Endodermal cell (in vitro differentiated cells): Measurements from ENCODE around the gene ATP6V0B. TPM values are rescaled to one million over a fixed set of nuclear protein-coding genes. Genes with fewer than 3 reads are reported as not detected.

Experiments used
- DNase-seq: peaks from one replicate; pipeline ENCODE4 v3.0.0-alpha.2; 2017
- H3K27ac ChIP-seq: 2 replicates; pipeline ENCODE4 v1.5.1; 2013; ENCODE audit warnings: mild to moderate bottlenecking, low read depth, low read length, moderate library complexity
- H3K27me3 ChIP-seq: 2 replicates; pipeline ENCODE4 v1.6.1; 2013; ENCODE audit warnings: mild to moderate bottlenecking, low read length, moderate library complexity; ENCODE audit not compliant: insufficient read depth, control insufficient read depth, poor library complexity, severe bottlenecking
- H3K36me3 ChIP-seq: 2 replicates; pipeline ENCODE4 v1.7.0; 2013; ENCODE audit warnings: mild to moderate bottlenecking, low read length, moderate library complexity; ENCODE audit not compliant: control insufficient read depth, insufficient read depth
- H3K4me1 ChIP-seq: one replicate; pipeline ENCODE4 v1.7.0; 2013; ENCODE audit warnings: low read length; ENCODE audit not compliant: control insufficient read depth, insufficient read depth
- H3K4me3 ChIP-seq: 2 replicates; pipeline ENCODE4 v1.5.1; 2013; ENCODE audit warnings: mild to moderate bottlenecking, low read length, moderate library complexity
- H3K9ac ChIP-seq: 2 replicates; pipeline ENCODE4 v1.6.1; 2013; ENCODE audit warnings: mild to moderate bottlenecking, low read length, moderate library complexity; ENCODE audit not compliant: poor library complexity, severe bottlenecking; ENCODE audit errors: extremely low read depth
- H3K9me3 ChIP-seq: 2 replicates; pipeline ENCODE4 v1.6.1; 2013; ENCODE audit warnings: mild to moderate bottlenecking, low read length, moderate library complexity; ENCODE audit not compliant: control insufficient read depth
- H3K27ac Mint-ChIP-seq: 2 replicates; pipeline ENCODE4 v1.8.0; 2020; ENCODE audit warnings: mixed read lengths
- H3K27me3 Mint-ChIP-seq: 2 replicates; pipeline ENCODE4 v1.8.0; 2021; ENCODE audit warnings: mild to moderate bottlenecking, mixed read lengths; ENCODE audit not compliant: insufficient read depth
- H3K36me3 Mint-ChIP-seq: 2 replicates; pipeline ENCODE4 v1.8.0; 2020; ENCODE audit warnings: low read depth, mixed read lengths
- H3K4me1 Mint-ChIP-seq: 2 replicates; pipeline ENCODE4 v1.8.0; 2020; ENCODE audit warnings: mixed read lengths
- H3K4me3 Mint-ChIP-seq: 2 replicates; pipeline ENCODE4 v1.8.0; 2020; ENCODE audit warnings: mild to moderate bottlenecking, moderate library complexity, mixed read lengths
- H3K9me3 Mint-ChIP-seq: 2 replicates; pipeline ENCODE4 v1.8.0; 2020; ENCODE audit warnings: mild to moderate bottlenecking, mixed read lengths
- CTCF ChIP-seq: fragments of 200-600 bp; sonication (generic); conservative IDR thresholded peaks from 2 replicates; pipeline ENCODE4 v1.5.0; 2021; ENCODE audit warnings: antibody characterized with exemption, mild to moderate bottlenecking
- WGBS, 2 experiments: methylation state at CpG; one replicate each; pipeline versions ENCODE4 v1.1.5 to v1.1.7; 2013; ENCODE audit warnings: missing lambda C conversion rate in 2 of 2, mixed read lengths in 1 of 2; ENCODE audit not compliant: insufficient coverage in 1 of 2, insufficient read length in 1 of 2; 5-methylcytosine and 5-hydroxymethylcytosine counted together
- total RNA-seq, 2 donors: library from RNA; stranded (reverse); fragmentation: NEBNext Ultra II Directional in 1 of 2; extraction: Animal tissue kit (Norgen Biotek cat#: 25700) in 1 of 2; gene quantifications; 2 replicates in 1 of 2; 3 replicates in 1 of 2; pipeline ENCODE4 v1.2.1, GENCODE V29; 2021

Gene ATP6V0B
- total RNA-seq, 2 donors from 2014 or later = 108 to 116 TPM

- Histone ChIP-seq H3K27me3 (no peaks in the 10 kb centered on the region), H3K4me1 (no peaks in the 10 kb centered on the region), H3K9ac (no peak overlapping the region), H3K4me3 (no peak overlapping the region), H3K27ac (no peak overlapping the region), H3K36me3 (no peaks in the 10 kb centered on the region), H3K9me3 (no peaks in the 10 kb centered on the region)
- no peaks in the 10 kb centered on the region for H3K9me3 Mint-ChIP-seq
- H3K4me3 Mint-ChIP-seq = no peak overlapping the region
- peaks cover 7% of the 10 kb centered on the region for H3K36me3 Mint-ChIP-seq
- DNase-seq = peak; percentile 70
- peaks cover 12% of the 10 kb centered on the region for H3K4me1 Mint-ChIP-seq
- H3K27ac Mint-ChIP-seq = no peak overlapping the region
- no peak for TF ChIP-seq CTCF
- 86 to 100% methylated on average over 2 to 3 of the region's 3 CpGs for WGBS, 2 experiments
- H3K27me3 Mint-ChIP-seq = peaks cover 8% of the 10 kb centered on the region
These were observed 51.1 kb downstream of the ATP6V0B start for GRCh38 chr1:44025816-44026215.

- H3K9me3 Mint-ChIP-seq = no peaks in the 10 kb centered on the region
- no peak overlapping the region for H3K4me3 ChIP-seq
- no peaks in the 10 kb centered on the region for H3K27me3 ChIP-seq
- no peaks in the 10 kb centered on the region for H3K9me3 ChIP-seq
- no peak overlapping the region for H3K27ac Mint-ChIP-seq
- peaks cover 20% of the 10 kb centered on the region for H3K4me1 Mint-ChIP-seq
- WGBS, 2 experiments = 94 to 95% methylated on average over 2 to 3 of the region's 3 CpGs
- peaks cover 6% of the 10 kb centered on the region for H3K36me3 Mint-ChIP-seq
- H3K27me3 Mint-ChIP-seq = peaks cover 8% of the 10 kb centered on the region
- DNase-seq = no peak
- H3K27ac ChIP-seq = no peak overlapping the region
- no peak overlapping the region for H3K9ac ChIP-seq
- no peaks in the 10 kb centered on the region for H3K36me3 ChIP-seq
- TF ChIP-seq CTCF = no peak
- H3K4me1 ChIP-seq = peaks cover 5% of the 10 kb centered on the region
- H3K4me3 Mint-ChIP-seq = no peak overlapping the region
These were observed 52.6 kb downstream of the ATP6V0B start for GRCh38 chr1:44027320-44027719.

Other genes starting within 250 kb of the ATP6V0B start
- 1 to 10 TPM; 3.3 to 4.4 TPM for gene ARTN, start 41.2 kb upstream of the ATP6V0B start, total RNA-seq
- gene IPO13, start 28.0 kb upstream of the ATP6V0B start, total RNA-seq = 10 to 100 TPM; 18.6 to 21.5 TPM
- gene DPH2, start 5.0 kb upstream of the ATP6V0B start, total RNA-seq = 10 to 100 TPM; 28.5 to 31.3 TPM
- gene B4GALT2, start 4.2 kb downstream of the ATP6V0B start, total RNA-seq = 10 to 100 TPM; 62.7 to 72.7 TPM
- gene CCDC24, start 16.6 kb downstream of the ATP6V0B start, total RNA-seq = 10 to 100 TPM; 26.6 to 31.1 TPM
- 10 to 100 TPM in 1 of 2 donors, 1 to 10 TPM in 1; 5.7 to 11.4 TPM for gene SLC6A9, start 56.5 kb downstream of the ATP6V0B start, total RNA-seq
- gene KLF17, start 143.9 kb downstream of the ATP6V0B start, total RNA-seq = not detected
- not detected for gene KLF18, start 166.7 kb downstream of the ATP6V0B start, total RNA-seq
- gene DMAP1, start 238.5 kb downstream of the ATP6V0B start, total RNA-seq = 10 to 100 TPM; 49.1 to 53.8 TPM